K562 (cell line): ENCODE results near the gene CDCA5. TPM values are rescaled to one million over a fixed set of nuclear protein-coding genes. Genes with fewer than 3 reads are reported as not detected.

Source experiments
- ARID3B ChIP-seq: fragments of 250-450 bp; sonication (Bioruptor Pico); IDR thresholded peaks from 2 replicates; pipeline ENCODE4 v1.4.0; 2020; ENCODE audit warnings: borderline replicate concordance
- ATF2 ChIP-seq: sonication (generic); formaldehyde crosslinking; IDR thresholded peaks from 2 replicates; pipeline ENCODE4 v1.8.1; 2022; ENCODE audit warnings: missing genetic modification reagents
- BCLAF1 ChIP-seq, 2 experiments: fragments of 450-650 bp in 1 of 2; IDR thresholded peaks; 2 replicates each; pipeline ENCODE4 v1.6.1; 2011 to 2017; ENCODE audit warnings: low read depth in 2 of 2, antibody characterized with exemption in 1 of 2, borderline replicate concordance in 1 of 2, low read length in 1 of 2, mild to moderate bottlenecking in 1 of 2, mixed read lengths in 1 of 2; ENCODE audit not compliant: control insufficient read depth in 1 of 2
- DACH1 ChIP-seq: fragments of 450-650 bp; IDR thresholded peaks from 2 replicates; pipeline ENCODE4 v1.6.1; 2018; ENCODE audit not compliant: partially characterized antibody
- DIDO1 ChIP-seq: fragments of 450-650 bp; IDR thresholded peaks from 2 replicates; pipeline ENCODE4 v1.6.1; 2016; ENCODE audit warnings: low read depth, missing biosample characterization, missing genetic modification characterization
- FOXJ3 ChIP-seq: sonication (generic); formaldehyde crosslinking; IDR thresholded peaks from 2 replicates; pipeline ENCODE4 v1.4.0; 2020; ENCODE audit warnings: mild to moderate bottlenecking, missing genetic modification reagents
- HDAC8 ChIP-seq: fragments of 450-650 bp; IDR thresholded peaks from 2 replicates; pipeline ENCODE4 v1.6.1; 2016; ENCODE audit warnings: mild to moderate bottlenecking, missing genetic modification characterization, moderate library complexity, missing compliant biosample characterization
- MAFF ChIP-seq: IDR thresholded peaks from 2 replicates; pipeline ENCODE4 v1.6.1; 2012; ENCODE audit warnings: low read length, improper control_type of control experiment
- PCBP1 ChIP-seq: fragments of 200-400 bp; formaldehyde crosslinking; IDR thresholded peaks from 2 replicates; pipeline ENCODE4 v1.6.1; 2018; ENCODE audit warnings: mild to moderate bottlenecking, low read depth, low read length; ENCODE audit not compliant: poor library complexity, severe bottlenecking
- POLR2AphosphoS2 ChIP-seq: IDR thresholded peaks from 2 replicates; pipeline ENCODE4 v1.6.1; 2012; ENCODE audit warnings: low read length, improper control_type of control experiment
- PRDM10 ChIP-seq: fragments of 450-650 bp; IDR thresholded peaks from 2 replicates; pipeline ENCODE4 v1.6.1; 2018; ENCODE audit not compliant: partially characterized antibody
- TCF3 ChIP-seq: sonication (generic); formaldehyde crosslinking; IDR thresholded peaks from 2 replicates; pipeline ENCODE4 v1.4.0; 2020; ENCODE audit warnings: mild to moderate bottlenecking, missing genetic modification reagents
- ZBTB1 ChIP-seq: sonication (generic); formaldehyde crosslinking; IDR thresholded peaks from 2 replicates; pipeline ENCODE4 v1.8.1; 2023; ENCODE audit warnings: missing genetic modification reagents, low read depth, mild to moderate bottlenecking, borderline replicate concordance
- ZNF449 ChIP-seq: fragments of 250-450 bp; sonication (Bioruptor Pico); IDR thresholded peaks from 2 replicates; pipeline ENCODE4 v1.8.0; 2022; ENCODE audit warnings: moderate library complexity, mild to moderate bottlenecking, inconsistent platforms
- polyA plus RNA-seq, 8 experiments: library from polyadenylated mRNA; depleted of rRNA in 4 of 8; stranded (reverse) in 5 of 8; unstranded in 3 of 8; fragments of >200 nt; fragmentation: Nextera tagmentation in 2 of 8; fragmentation: Illumina TruSeq in 1 of 8; extraction: Ambion mirVana in 2 of 8; extraction: Trizol in 1 of 8; gene quantifications; 2 replicates each; pipeline versions ENCODE4 v1.2.1 to v1.2.3, GENCODE V29; 2011 to 2014; ENCODE audit warnings: inconsistent platforms in 1 of 8, missing spikeins in 1 of 8
- total RNA-seq, 7 experiments: library from RNA; depleted of rRNA in 6 of 7; stranded (reverse); fragments of >200 nt in 6 of 7; fragmentation: Illumina TruSeq in 2 of 7; extraction: Trizol in 2 of 7; gene quantifications; 2 replicates each; pipeline versions ENCODE4 v1.2.1 to v1.2.3, GENCODE V29; 2011 to 2021; ENCODE audit warnings: low replicate concordance in 1 of 7

Gene CDCA5
- total and polyA plus RNA-seq, 9 of the 15 experiments (the other 6 are each of a cell fraction or from before 2014, with no cell fraction given), result 18.9 to 94.3 (median 64.6) TPM

GRCh38 chr11:65095974-65096806 is 12.3 kb upstream of the CDCA5 start, which contains the start of gene VPS51 (continued):
- TF ChIP-seq FOXJ3 (CRISPR knock-in tag) (no peak), MAFF (no peak), BCLAF1 (IDR thresholded peaks at IDR 0.05; ENCODE audit: borderline replicate concordance in 1 of 2, control insufficient read depth in 1 of 2, low read depth in 2 of 2, low read length in 1 of 2) (peak in 1 of 2 experiments; percentile 98; a peak in 2 of 4 replicates), PCBP1 (peak; percentile 32), PRDM10 (peak; percentile 47), DIDO1 (tag) (peak; percentile 97), HDAC8 (tag) (peak; percentile 70; the same call in 1 of the 2 replicates), DACH1 (no peak), POLR2AphosphoS2 (peak; percentile 44; the same call in 1 of the 2 replicates), ZNF449 (CRISPR knock-in tag) (no peak), TCF3 (CRISPR knock-in tag) (no peak; the same call in 1 of the 2 replicates), ARID3B (no peak), ZBTB1 (CRISPR knock-in tag) (0 out of 2 replicates have a peak, but pooled peaks have one; percentile 26), ATF2 (no peak)
